GM20000 (cell line): ENCODE measurements around the gene USP43.
"Not testable (repeated sequence)": the region's sequence is repeated elsewhere in the genome, so short reads cannot be mapped to it uniquely, and the experiment has no call there.

Source experiments
- DNase-seq: peaks from one replicate; pipeline ENCODE4 v3.0.0; 2012; ENCODE audit warnings: low spot score
- CTCF ChIP-seq: IDR thresholded peaks from 2 replicates; pipeline ENCODE4 v1.5.1; 2012; ENCODE audit warnings: mild to moderate bottlenecking, control low read depth; ENCODE audit errors: extremely low read depth, missing control alignments

The USP43 gene

GRCh38 chr17:9645851-9646545, 681 bp downstream of the USP43 start:
- DNase-seq: peak; percentile 68
- TF ChIP-seq CTCF: peak; percentile 4

GRCh38 chr17:9646546-9646885, 1.2 kb downstream of the USP43 start:
- DNase-seq: no peak
- no peak for TF ChIP-seq CTCF

- no peak for DNase-seq
- no peak for TF ChIP-seq CTCF
These were observed 1.7 kb downstream of the USP43 start for GRCh38 chr17:9647014-9647413.

- no peak for TF ChIP-seq CTCF
- no peak for DNase-seq
These were observed 3.3 kb downstream of the USP43 start for GRCh38 chr17:9648521-9649110.

- DNase-seq: no peak
- TF ChIP-seq CTCF: no peak
These were observed 13.4 kb downstream of the USP43 start for GRCh38 chr17:9658593-9659211.

GRCh38 chr17:9661027-9661426, 15.7 kb downstream of the USP43 start:
- TF ChIP-seq CTCF: no peak
- no peak for DNase-seq

- not testable (repeated sequence) for DNase-seq
These were observed 18.2 kb downstream of the USP43 start for GRCh38 chr17:9663511-9663910.
